Measurements from ENCODE around the gene AMFR. TPM values are rescaled to one million over a fixed set of nuclear protein-coding genes. Genes with fewer than 3 reads are reported as not detected.

The AMFR gene
- total RNA-seq, 1 experiment from 2014 or later: 25.6 TPM

DNA sequence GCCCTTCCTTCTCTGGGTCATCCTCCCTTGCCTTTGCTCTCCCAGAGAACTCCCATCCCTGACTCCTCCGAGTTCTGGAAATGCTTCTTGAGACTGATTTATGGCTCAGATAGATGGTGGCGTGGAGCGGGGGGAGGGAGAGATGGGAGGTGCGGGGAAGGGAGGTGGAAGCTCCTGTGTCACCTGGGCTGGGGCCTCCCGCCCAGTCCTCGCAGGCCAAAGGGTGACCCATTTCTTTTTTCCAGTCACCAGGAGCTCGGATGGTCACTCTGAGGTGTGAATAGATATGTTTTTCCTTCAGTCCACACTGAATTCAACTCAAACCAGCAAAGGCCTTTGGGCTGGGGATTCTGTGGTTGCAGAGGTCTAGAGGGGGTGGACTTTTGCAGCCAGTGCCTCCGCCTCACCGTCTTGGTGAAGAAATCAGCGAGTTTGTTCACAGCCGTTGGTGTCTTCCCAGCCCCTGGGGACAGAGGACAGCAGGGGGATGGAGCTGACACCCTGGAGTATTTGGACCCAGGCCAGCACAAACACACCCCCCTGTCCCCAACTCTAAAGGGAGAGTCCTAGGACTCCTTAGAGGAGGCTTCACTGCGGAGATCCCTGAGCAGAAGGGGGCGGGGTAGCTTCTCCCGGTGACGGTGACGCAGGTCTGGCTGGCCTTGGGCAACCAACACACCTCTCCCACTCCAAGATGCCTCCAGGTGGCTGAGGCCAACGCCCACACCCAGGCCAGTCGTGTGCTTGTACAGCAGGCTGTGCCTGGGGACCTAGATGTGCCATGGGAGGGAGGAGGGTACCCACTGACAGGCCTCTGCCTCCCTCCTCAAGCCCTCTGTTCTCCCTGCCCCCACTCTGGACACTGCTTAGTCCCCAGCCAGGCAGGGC, 80.6 kb downstream of the AMFR start:
- H3K9me3 Mint-ChIP-seq: no peaks in the 10 kb centered on the region; a peak in 1 of 5 replicates
- Histone ChIP-seq H3K4me2 (ENCODE audit: insufficient read depth, insufficient read length, low read length) (no peak overlapping the region), H3K23ac (ENCODE audit: insufficient read length, low read depth, low read length) (no peak overlapping the region), H2BK15ac (ENCODE audit: low read depth, low read length) (no peak overlapping the region), H3K27me3 (ENCODE audit: insufficient read depth, low read length) (no peaks in the 10 kb centered on the region), H3K14ac (ENCODE audit: insufficient read depth, low read length) (no peak overlapping the region; the same call in 1 of the 2 replicates), H3K79me1 (ENCODE audit: insufficient read depth, low read depth, low read length, poor library complexity, severe bottlenecking) (no peaks in the 10 kb centered on the region), H4K5ac (ENCODE audit: insufficient read length, low read depth, low read length) (no peak overlapping the region), H4K20me1 (ENCODE audit: control insufficient read depth, insufficient read depth, insufficient read length) (no peaks in the 10 kb centered on the region), H3K9me3 (ENCODE audit: control insufficient read depth, low read depth, low read length) (no peaks in the 10 kb centered on the region), H2BK120ac (ENCODE audit: low read depth, low read length, poor library complexity, severe bottlenecking) (no peak overlapping the region), H2BK12ac (ENCODE audit: insufficient read length, low read depth, low read length) (no peak overlapping the region), H4K91ac (ENCODE audit: insufficient read length, low read depth, low read length) (no peak overlapping the region), H3K9ac (ENCODE audit: extremely low read depth, insufficient read length, low read length) (no peak overlapping the region), H3K18ac (ENCODE audit: insufficient read length, low read depth, low read length) (no peak overlapping the region), H3K27ac (ENCODE audit: insufficient read length, low read depth, low read length) (no peak overlapping the region), H3K23me2 (ENCODE audit: insufficient read length, low read depth, low read length, poor library complexity, severe bottlenecking) (peaks cover 5% of the 10 kb centered on the region), H2AK5ac (ENCODE audit: insufficient read length, low read length) (no peak overlapping the region), H2AFZ (ENCODE audit: low read length) (no peak overlapping the region), H3K56ac (ENCODE audit: insufficient read length, low read depth, low read length) (no peak overlapping the region), H3K4me1 (ENCODE audit: insufficient read depth, low read length) (no peaks in the 10 kb centered on the region), H3K79me2 (ENCODE audit: insufficient read depth, low read length) (no peaks in the 10 kb centered on the region), H2BK20ac (ENCODE audit: low read depth, low read length, poor library complexity, severe bottlenecking) (no peak overlapping the region), H4K8ac (replicated peaks; ENCODE audit: insufficient read length, low read depth, low read length) (no peak overlapping the region), H3T11ph (ENCODE audit: low read length) (no peak overlapping the region), H2BK5ac (ENCODE audit: insufficient read length, low read length) (no peak overlapping the region), H3K4ac (ENCODE audit: low read depth, low read length) (no peak overlapping the region)
- H3K4me1 Mint-ChIP-seq: no peaks in the 10 kb centered on the region
- peaks cover 0 to 3% (median 0%) of the 10 kb centered on the region in 3 experiments; a peak in 3 of 7 replicates for H3K36me3 Mint-ChIP-seq (ENCODE audit: insufficient read depth in 1 of 3, low read depth in 3 of 3)
- WGBS (ENCODE audit: extremely low coverage, insufficient read length, low lambda C conversion rate): no CpG with 5 or more reads among the region's 18 CpGs
- DNase-seq: no peak
- no peak overlapping the region for H3K27ac Mint-ChIP-seq
- TF ChIP-seq, protein P1, sequence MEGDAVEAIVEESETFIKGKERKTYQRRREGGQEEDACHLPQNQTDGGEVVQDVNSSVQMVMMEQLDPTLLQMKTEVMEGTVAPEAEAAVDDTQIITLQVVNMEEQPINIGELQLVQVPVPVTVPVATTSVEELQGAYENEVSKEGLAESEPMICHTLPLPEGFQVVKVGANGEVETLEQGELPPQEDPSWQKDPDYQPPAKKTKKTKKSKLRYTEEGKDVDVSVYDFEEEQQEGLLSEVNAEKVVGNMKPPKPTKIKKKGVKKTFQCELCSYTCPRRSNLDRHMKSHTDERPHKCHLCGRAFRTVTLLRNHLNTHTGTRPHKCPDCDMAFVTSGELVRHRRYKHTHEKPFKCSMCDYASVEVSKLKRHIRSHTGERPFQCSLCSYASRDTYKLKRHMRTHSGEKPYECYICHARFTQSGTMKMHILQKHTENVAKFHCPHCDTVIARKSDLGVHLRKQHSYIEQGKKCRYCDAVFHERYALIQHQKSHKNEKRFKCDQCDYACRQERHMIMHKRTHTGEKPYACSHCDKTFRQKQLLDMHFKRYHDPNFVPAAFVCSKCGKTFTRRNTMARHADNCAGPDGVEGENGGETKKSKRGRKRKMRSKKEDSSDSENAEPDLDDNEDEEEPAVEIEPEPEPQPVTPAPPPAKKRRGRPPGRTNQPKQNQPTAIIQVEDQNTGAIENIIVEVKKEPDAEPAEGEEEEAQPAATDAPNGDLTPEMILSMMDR (conservative IDR thresholded peaks at IDR 0.05): no peak
- H3K27me3 Mint-ChIP-seq (ENCODE audit: low read depth): no peaks in the 10 kb centered on the region
- H3K4me3 Mint-ChIP-seq: no peak overlapping the region
